CD14-positive monocyte (primary cell): ENCODE data around the gene ARID2. TPM values are rescaled to one million over a fixed set of nuclear protein-coding genes. Genes with fewer than 3 reads are reported as not detected.

Experiments
- DNase-seq, 3 donors: peaks; one replicate each; pipeline ENCODE4 v3.0.0-alpha.2; 2011 to 2022
- H2AFZ ChIP-seq: 2 replicates; pipeline ENCODE4 v1.6.0; 2012; ENCODE audit warnings: mild to moderate bottlenecking, low read depth, low read length, inconsistent platforms; ENCODE audit not compliant: insufficient read depth, poor library complexity, severe bottlenecking
- H3K27ac ChIP-seq, 2 donors: 1 replicate in 1 of 2; 2 replicates in 1 of 2; pipeline ENCODE4 v1.5.1; 2012 to 2013; ENCODE audit warnings: low read length in 2 of 2, control low read depth in 1 of 2, inconsistent platforms in 1 of 2, low read depth in 1 of 2, mild to moderate bottlenecking in 1 of 2
- H3K27me3 ChIP-seq, 2 donors: one replicate each; pipeline versions ENCODE4 v1.6.0 to v1.6.1; 2011 to 2013; ENCODE audit warnings: low read length in 2 of 2; ENCODE audit not compliant: control insufficient read depth in 2 of 2, insufficient read depth in 2 of 2
- H3K36me3 ChIP-seq, 2 donors: replicated peaks in 1 of 2; 1 replicate in 1 of 2; 2 replicates in 1 of 2; pipeline versions ENCODE4 v1.5.1 to v1.6.1; 2012 to 2013; ENCODE audit warnings: low read length in 2 of 2, control low read depth in 1 of 2, inconsistent platforms in 1 of 2, mild to moderate bottlenecking in 1 of 2; ENCODE audit not compliant: insufficient read depth in 2 of 2, control insufficient read depth in 1 of 2
- H3K4me1 ChIP-seq, 2 donors: 1 replicate in 1 of 2; 2 replicates in 1 of 2; pipeline versions ENCODE4 v1.5.1 to v1.6.1; 2012 to 2013; ENCODE audit warnings: low read length in 2 of 2, control low read depth in 1 of 2, inconsistent platforms in 1 of 2, mild to moderate bottlenecking in 1 of 2, moderate library complexity in 1 of 2; ENCODE audit not compliant: insufficient read depth in 2 of 2, control insufficient read depth in 1 of 2
- H3K4me2 ChIP-seq: replicated peaks from 2 replicates; pipeline ENCODE3; 2012; ENCODE audit warnings: low read length, moderate library complexity, mild to moderate bottlenecking; ENCODE audit not compliant: poor library complexity, severe bottlenecking; ENCODE audit errors: extremely low read depth
- H3K4me3 ChIP-seq, 3 experiments: fragments of 200-600 bp in 1 of 3; sonication (generic) in 1 of 3; replicated peaks in 1 of 3; 1 replicate in 2 of 3; 2 replicates in 1 of 3; pipeline ENCODE4 v1.5.1; 2011 to 2013; ENCODE audit warnings: low read length in 3 of 3, mild to moderate bottlenecking in 3 of 3, control low read depth in 2 of 3, low read depth in 2 of 3, inconsistent platforms in 1 of 3, moderate library complexity in 1 of 3
- H3K79me2 ChIP-seq: 2 replicates; pipeline ENCODE4 v1.6.0; 2012; ENCODE audit warnings: mild to moderate bottlenecking, control low read depth, inconsistent platforms, low read length, moderate library complexity; ENCODE audit not compliant: insufficient read depth
- H3K9ac ChIP-seq: 2 replicates; pipeline ENCODE4 v1.6.0; 2017; ENCODE audit warnings: low read length, mild to moderate bottlenecking; ENCODE audit not compliant: insufficient read depth, poor library complexity, severe bottlenecking
- H3K9me3 ChIP-seq, 2 donors: replicated peaks in 1 of 2; 1 replicate in 1 of 2; 2 replicates in 1 of 2; pipeline versions ENCODE4 v1.5.1 to v1.6.1; 2012 to 2013; ENCODE audit warnings: low read length in 2 of 2, control low read depth in 1 of 2; ENCODE audit not compliant: control insufficient read depth in 1 of 2, insufficient read depth in 1 of 2
- H4K20me1 ChIP-seq: 2 replicates; pipeline ENCODE4 v1.6.0; 2012; ENCODE audit warnings: mild to moderate bottlenecking, low read length, control low read depth, moderate library complexity; ENCODE audit not compliant: insufficient read depth
- H3K27ac Mint-ChIP-seq, 7 donors: one replicate each; pipeline ENCODE4 v1.8.0; 2020; ENCODE audit warnings: mild to moderate bottlenecking in 7 of 7, mixed read lengths in 7 of 7, moderate library complexity in 6 of 7, inconsistent platforms in 2 of 7
- H3K27me3 Mint-ChIP-seq, 3 donors: one replicate each; pipeline ENCODE4 v1.8.0; 2021 to 2022; ENCODE audit warnings: low read depth in 3 of 3, mild to moderate bottlenecking in 3 of 3, mixed read lengths in 3 of 3, moderate library complexity in 3 of 3, inconsistent platforms in 1 of 3
- H3K36me3 Mint-ChIP-seq, 2 donors: one replicate each; pipeline ENCODE4 v1.8.0; 2020; ENCODE audit warnings: mixed read lengths in 2 of 2, inconsistent platforms in 1 of 2, mild to moderate bottlenecking in 1 of 2
- H3K4me1 Mint-ChIP-seq: one replicate; pipeline ENCODE4 v1.8.0; 2020; ENCODE audit warnings: mild to moderate bottlenecking, mixed read lengths
- H3K4me3 Mint-ChIP-seq, 2 donors: one replicate each; pipeline ENCODE4 v1.8.0; 2020; ENCODE audit warnings: mild to moderate bottlenecking in 2 of 2, mixed read lengths in 2 of 2, moderate library complexity in 1 of 2
- H3K9me3 Mint-ChIP-seq, 7 donors: one replicate each; pipeline ENCODE4 v1.8.0; 2020 to 2022; ENCODE audit warnings: mixed read lengths in 7 of 7, mild to moderate bottlenecking in 6 of 7, moderate library complexity in 6 of 7, inconsistent platforms in 2 of 7
- CTCF ChIP-seq: fragments of 200-600 bp; IDR thresholded peaks from one replicate; pipeline ENCODE4 v1.8.0; 2022; ENCODE audit warnings: antibody characterized with exemption, mild to moderate bottlenecking
- WGBS: methylation state at CpG from one replicate; pipeline ENCODE4 v1.1.5; 2013; ENCODE audit warnings: missing lambda C conversion rate; ENCODE audit not compliant: insufficient coverage; 5-methylcytosine and 5-hydroxymethylcytosine counted together
- intact Hi-C, 2 donors: fragments of 100-400 bp; cut with micrococcal nuclease; formaldehyde crosslinking; loops; one replicate each; pipeline versions ENCODE4 v1.15.0 to v1.15.1; 2023
- polyA plus RNA-seq, 3 donors: library from polyadenylated mRNA; depleted of rRNA in 1 of 3; unstranded in 2 of 3; stranded (reverse) in 1 of 3; fragments of 300-500 nt in 2 of 3; fragments of >200 nt in 1 of 3; fragmentation: Illumina TruSeq in 2 of 3; gene quantifications; 1 replicate in 2 of 3; 2 replicates in 1 of 3; pipeline ENCODE4 v1.2.3, GENCODE V29; 2012 to 2021

The ARID2 gene
- polyA plus RNA-seq, 3 donors: 3.0 to 8.0 (median 4.7) TPM

- no peaks in the 10 kb centered on the region for H3K4me1 ChIP-seq
- no peak for DNase-seq
- Mint-ChIP-seq H3K4me3 (no peak overlapping the region), H3K9me3 (no peaks in the 10 kb centered on the region), H3K4me1 (no peaks in the 10 kb centered on the region), H3K27ac (no peak overlapping the region), H3K36me3 (no peaks in the 10 kb centered on the region), H3K27me3 (peaks cover 0 to 2% (median 0%) of the 10 kb centered on the region in 3 donors)
- intact Hi-C loops: no loop called here
- H4K20me1 ChIP-seq: no peaks in the 10 kb centered on the region
- no peak overlapping the region for H3K4me3 ChIP-seq
- no peak overlapping the region for H3K4me2 ChIP-seq
- H3K9me3 ChIP-seq: no peaks in the 10 kb centered on the region
- WGBS: no CpG with 5 or more reads among the region's 1 CpG
- H3K27me3 ChIP-seq: no peaks in the 10 kb centered on the region
- TF ChIP-seq CTCF: no peak
- no peak overlapping the region for H3K9ac ChIP-seq
- H3K79me2 ChIP-seq: no peaks in the 10 kb centered on the region
- no peaks in the 10 kb centered on the region for H3K36me3 ChIP-seq
- H2AFZ ChIP-seq: no peak overlapping the region
- no peak overlapping the region for H3K27ac ChIP-seq
Measured at GRCh38 chr12:45687081-45688015, 42.2 kb upstream of the ARID2 start.

- Histone ChIP-seq H3K4me1 (no peaks in the 10 kb centered on the region), H2AFZ (no peak overlapping the region), H4K20me1 (no peaks in the 10 kb centered on the region), H3K36me3 (no peaks in the 10 kb centered on the region), H3K4me3 (no peak overlapping the region), H3K27me3 (no peaks in the 10 kb centered on the region), H3K79me2 (no peaks in the 10 kb centered on the region), H3K27ac (no peak overlapping the region), H3K9ac (no peak overlapping the region), H3K4me2 (no peak overlapping the region), H3K9me3 (no peaks in the 10 kb centered on the region)
- H3K9me3 Mint-ChIP-seq: no peaks in the 10 kb centered on the region
- H3K36me3 Mint-ChIP-seq: no peaks in the 10 kb centered on the region
- no peak overlapping the region for H3K4me3 Mint-ChIP-seq
- intact Hi-C loops: no loop called here
- DNase-seq: no peak
- H3K27me3 Mint-ChIP-seq: peaks cover 0 to 2% (median 0%) of the 10 kb centered on the region in 3 donors
- H3K4me1 Mint-ChIP-seq: peaks cover 3% of the 10 kb centered on the region
- no peak for TF ChIP-seq CTCF
- no peak overlapping the region for H3K27ac Mint-ChIP-seq
Measured at GRCh38 chr12:45688183-45688582, 41.3 kb upstream of the ARID2 start.
